Measurements from ENCODE around the gene PPP2R5A. TPM values are rescaled to one million over a fixed set of nuclear protein-coding genes. Genes with fewer than 3 reads are reported as not detected.
A peak's percentile ranks its signal among the peaks of the same experiment; 100 is the strongest.

The PPP2R5A gene
- total and polyA plus RNA-seq, 2 of the 13 experiments (the other 11 are each of a cell fraction or from before 2014, with no cell fraction given), result 22.0 to 31.4 TPM

DNA sequence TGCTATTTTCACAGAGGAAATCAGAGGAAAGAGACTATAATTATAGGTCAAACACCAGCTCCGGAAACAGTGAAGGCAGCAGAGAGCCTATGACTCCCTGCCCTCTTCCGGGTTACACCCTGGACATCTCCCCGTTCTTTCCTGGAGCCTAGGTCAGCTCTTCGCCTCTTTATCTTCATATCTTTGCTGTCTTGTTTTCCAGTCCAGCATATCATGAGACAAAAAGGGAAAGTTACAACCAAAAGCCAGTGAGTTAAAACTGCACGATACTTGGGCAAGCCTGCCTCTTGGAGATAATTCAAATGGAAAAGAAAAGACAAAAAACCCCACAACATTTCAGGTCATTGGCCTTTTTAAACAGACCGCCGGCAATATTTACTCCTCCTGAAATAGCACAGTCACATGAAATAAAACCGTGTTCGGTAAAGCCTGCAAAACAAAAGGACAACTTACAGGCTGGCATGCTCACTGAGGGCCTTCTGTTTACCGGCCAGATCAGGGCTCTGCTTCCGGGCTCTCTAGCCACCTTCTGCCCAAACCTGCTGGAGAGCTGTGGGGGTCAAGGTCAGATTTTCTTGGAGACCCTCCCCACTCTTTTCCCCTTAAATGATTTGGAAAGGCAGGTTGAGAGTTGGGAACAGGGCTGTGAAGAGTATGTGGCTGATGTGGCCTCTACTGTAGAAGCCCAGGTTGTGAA is 42.8 kb upstream of the PPP2R5A start (continued):
- TF ChIP-seq, protein P1, sequence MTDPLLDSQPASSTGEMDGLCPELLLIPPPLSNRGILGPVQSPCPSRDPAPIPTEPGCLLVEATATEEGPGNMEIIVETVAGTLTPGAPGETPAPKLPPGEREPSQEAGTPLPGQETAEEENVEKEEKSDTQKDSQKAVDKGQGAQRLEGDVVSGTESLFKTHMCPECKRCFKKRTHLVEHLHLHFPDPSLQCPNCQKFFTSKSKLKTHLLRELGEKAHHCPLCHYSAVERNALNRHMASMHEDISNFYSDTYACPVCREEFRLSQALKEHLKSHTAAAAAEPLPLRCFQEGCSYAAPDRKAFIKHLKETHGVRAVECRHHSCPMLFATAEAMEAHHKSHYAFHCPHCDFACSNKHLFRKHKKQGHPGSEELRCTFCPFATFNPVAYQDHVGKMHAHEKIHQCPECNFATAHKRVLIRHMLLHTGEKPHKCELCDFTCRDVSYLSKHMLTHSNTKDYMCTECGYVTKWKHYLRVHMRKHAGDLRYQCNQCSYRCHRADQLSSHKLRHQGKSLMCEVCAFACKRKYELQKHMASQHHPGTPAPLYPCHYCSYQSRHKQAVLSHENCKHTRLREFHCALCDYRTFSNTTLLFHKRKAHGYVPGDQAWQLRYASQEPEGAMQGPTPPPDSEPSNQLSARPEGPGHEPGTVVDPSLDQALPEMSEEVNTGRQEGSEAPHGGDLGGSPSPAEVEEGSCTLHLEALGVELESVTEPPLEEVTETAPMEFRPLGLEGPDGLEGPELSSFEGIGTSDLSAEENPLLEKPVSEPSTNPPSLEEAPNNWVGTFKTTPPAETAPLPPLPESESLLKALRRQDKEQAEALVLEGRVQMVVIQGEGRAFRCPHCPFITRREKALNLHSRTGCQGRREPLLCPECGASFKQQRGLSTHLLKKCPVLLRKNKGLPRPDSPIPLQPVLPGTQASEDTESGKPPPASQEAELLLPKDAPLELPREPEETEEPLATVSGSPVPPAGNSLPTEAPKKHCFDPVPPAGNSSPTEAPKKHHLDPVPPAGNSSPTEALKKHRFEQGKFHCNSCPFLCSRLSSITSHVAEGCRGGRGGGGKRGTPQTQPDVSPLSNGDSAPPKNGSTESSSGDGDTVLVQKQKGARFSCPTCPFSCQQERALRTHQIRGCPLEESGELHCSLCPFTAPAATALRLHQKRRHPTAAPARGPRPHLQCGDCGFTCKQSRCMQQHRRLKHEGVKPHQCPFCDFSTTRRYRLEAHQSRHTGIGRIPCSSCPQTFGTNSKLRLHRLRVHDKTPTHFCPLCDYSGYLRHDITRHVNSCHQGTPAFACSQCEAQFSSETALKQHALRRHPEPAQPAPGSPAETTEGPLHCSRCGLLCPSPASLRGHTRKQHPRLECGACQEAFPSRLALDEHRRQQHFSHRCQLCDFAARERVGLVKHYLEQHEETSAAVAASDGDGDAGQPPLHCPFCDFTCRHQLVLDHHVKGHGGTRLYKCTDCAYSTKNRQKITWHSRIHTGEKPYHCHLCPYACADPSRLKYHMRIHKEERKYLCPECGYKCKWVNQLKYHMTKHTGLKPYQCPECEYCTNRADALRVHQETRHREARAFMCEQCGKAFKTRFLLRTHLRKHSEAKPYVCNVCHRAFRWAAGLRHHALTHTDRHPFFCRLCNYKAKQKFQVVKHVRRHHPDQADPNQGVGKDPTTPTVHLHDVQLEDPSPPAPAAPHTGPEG (CRISPR knock-in tag; IDR thresholded peaks at IDR 0.05), result peak; percentile 96
- TF ChIP-seq FOXJ3 (CRISPR knock-in tag; IDR thresholded peaks at IDR 0.05; ENCODE audit: borderline replicate concordance) (0 out of 2 replicates have a peak, but pooled peaks have one; percentile 51), RFX5 (IDR thresholded peaks at IDR 0.05; ENCODE audit: low read depth, low read length) (no peak), GTF2F1 (IDR thresholded peaks at IDR 0.05; ENCODE audit: low read length) (no peak), DNMT1 (CRISPR knock-in tag; IDR thresholded peaks at IDR 0.05) (no peak), TCF12 (IDR thresholded peaks at IDR 0.05) (no peak), TCF12 (CRISPR knock-in tag; IDR thresholded peaks at IDR 0.05) (no peak), FOXK2 (IDR thresholded peaks at IDR 0.05) (no peak), ZNF746 (CRISPR knock-in tag; IDR thresholded peaks at IDR 0.05) (no peak), ZNF263 (CRISPR knock-in tag; IDR thresholded peaks at IDR 0.05) (no peak), ZC3H4 (CRISPR knock-in tag; IDR thresholded peaks at IDR 0.05; ENCODE audit: borderline replicate concordance) (no peak), POLR2G (IDR thresholded peaks at IDR 0.05; ENCODE audit: low read depth, low read length) (peak; percentile 71), BRCA1 (CRISPR knock-in tag; IDR thresholded peaks at IDR 0.05) (no peak), ZNF780A (CRISPR knock-in tag; IDR thresholded peaks at IDR 0.05) (no peak), SRSF1 (optimal IDR thresholded peaks at IDR 0.05; ENCODE audit: low read depth, low read length) (no peak), ZNF260 (CRISPR knock-in tag; IDR thresholded peaks at IDR 0.05; ENCODE audit: borderline replicate concordance, low read depth) (no peak), RFX1 (IDR thresholded peaks at IDR 0.05) (no peak)
- TF ChIP-seq, protein P2, sequence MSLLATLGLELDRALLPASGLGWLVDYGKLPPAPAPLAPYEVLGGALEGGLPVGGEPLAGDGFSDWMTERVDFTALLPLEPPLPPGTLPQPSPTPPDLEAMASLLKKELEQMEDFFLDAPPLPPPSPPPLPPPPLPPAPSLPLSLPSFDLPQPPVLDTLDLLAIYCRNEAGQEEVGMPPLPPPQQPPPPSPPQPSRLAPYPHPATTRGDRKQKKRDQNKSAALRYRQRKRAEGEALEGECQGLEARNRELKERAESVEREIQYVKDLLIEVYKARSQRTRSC (CRISPR knock-in tag; IDR thresholded peaks at IDR 0.05; ENCODE audit: low read depth), result no peak
- TF ChIP-seq, protein P3, sequence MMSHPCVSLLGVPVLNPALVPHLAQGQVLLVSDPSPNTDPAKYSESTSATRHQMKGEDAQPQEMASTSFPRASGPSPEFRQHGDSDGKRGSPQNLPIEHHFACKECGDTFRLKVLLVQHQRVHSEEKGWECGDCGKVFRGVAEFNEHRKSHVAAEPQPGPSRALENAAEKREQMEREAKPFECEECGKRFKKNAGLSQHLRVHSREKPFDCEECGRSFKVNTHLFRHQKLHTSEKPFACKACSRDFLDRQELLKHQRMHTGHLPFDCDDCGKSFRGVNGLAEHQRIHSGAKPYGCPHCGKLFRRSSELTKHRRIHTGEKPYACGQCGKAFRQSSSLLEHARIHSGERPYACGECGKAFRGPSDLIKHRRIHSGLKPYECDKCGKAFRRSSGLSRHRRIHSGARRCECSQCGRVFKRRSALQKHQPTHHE (CRISPR knock-in tag; IDR thresholded peaks at IDR 0.05; ENCODE audit: borderline replicate concordance), result no peak
- TF ChIP-seq, protein P4, sequence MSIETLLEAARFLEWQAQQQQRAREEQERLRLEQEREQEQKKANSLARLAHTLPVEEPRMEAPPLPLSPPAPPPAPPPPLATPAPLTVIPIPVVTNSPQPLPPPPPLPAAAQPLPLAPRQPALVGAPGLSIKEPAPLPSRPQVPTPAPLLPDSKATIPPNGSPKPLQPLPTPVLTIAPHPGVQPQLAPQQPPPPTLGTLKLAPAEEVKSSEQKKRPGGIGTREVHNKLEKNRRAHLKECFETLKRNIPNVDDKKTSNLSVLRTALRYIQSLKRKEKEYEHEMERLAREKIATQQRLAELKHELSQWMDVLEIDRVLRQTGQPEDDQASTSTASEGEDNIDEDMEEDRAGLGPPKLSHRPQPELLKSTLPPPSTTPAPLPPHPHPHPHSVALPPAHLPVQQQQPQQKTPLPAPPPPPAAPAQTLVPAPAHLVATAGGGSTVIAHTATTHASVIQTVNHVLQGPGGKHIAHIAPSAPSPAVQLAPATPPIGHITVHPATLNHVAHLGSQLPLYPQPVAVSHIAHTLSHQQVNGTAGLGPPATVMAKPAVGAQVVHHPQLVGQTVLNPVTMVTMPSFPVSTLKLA (IDR thresholded peaks at IDR 0.05), result no peak
- TF ChIP-seq, protein P5, sequence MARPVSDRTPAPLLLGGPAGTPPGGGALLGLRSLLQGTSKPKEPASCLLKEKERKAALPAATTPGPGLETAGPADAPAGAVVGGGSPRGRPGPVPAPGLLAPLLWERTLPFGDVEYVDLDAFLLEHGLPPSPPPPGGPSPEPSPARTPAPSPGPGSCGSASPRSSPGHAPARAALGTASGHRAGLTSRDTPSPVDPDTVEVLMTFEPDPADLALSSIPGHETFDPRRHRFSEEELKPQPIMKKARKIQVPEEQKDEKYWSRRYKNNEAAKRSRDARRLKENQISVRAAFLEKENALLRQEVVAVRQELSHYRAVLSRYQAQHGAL (CRISPR knock-in tag; IDR thresholded peaks at IDR 0.05; ENCODE audit: not compliant biosample characterization), result no peak

Data from HepG2 (cell line).